Measurements from ENCODE around the gene SPART. TPM values are rescaled to one million over a fixed set of nuclear protein-coding genes. Genes with fewer than 3 reads are reported as not detected.

The SPART gene
- total RNA-seq, 1 experiment from 2014 or later = 0.12 TPM

DNA sequence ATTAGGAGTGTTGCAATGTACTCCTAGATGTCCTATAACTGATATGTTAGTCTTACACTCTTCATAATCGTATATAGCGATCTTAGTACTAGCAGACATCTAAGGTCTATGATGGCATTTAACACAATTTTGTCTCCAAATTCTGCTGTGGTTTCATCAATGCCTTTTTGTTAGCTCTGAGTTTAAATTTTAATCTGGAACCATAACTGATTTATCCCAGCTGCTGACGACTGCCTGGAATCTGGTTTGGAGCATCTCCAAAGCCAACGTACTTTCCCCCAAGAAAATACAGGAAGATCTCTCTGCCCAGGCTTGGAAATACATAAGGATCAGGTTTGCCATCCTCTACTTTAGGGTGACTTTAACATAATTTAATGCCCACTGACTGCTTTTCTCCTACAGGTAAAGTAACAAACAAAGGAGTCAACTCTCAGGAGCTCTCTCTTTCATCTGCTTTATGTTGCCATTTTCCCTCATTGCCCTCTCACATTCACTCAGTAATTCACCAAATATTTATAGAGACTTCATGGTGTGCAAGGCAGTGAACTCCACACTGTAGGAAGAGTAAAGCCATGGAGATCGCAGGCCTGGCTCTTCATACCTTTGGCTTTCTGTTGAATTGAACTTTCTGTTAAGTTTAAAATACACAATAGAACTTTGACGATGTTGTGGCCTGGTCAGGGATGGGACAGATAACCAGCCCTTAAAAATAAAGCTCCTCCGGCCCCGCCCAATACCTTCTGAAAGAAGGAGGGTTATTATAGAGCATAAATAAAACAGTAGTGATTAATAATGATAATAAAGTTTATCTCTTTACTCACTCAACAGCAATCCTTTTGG, 23.3 kb upstream of the SPART start:
- Histone ChIP-seq H3K4me3 (replicated peaks in 1 of 2; ENCODE audit: low read depth in 1 of 2, low read length in 2 of 2) (no peak overlapping the region), H3K9me2 (ENCODE audit: insufficient read depth) (no peaks in the 10 kb centered on the region), H2AFZ (ENCODE audit: low read depth, low read length, poor library complexity, severe bottlenecking) (no peak overlapping the region), H3K79me2 (ENCODE audit: insufficient read depth, low read length) (no peaks in the 10 kb centered on the region), H4K20me1 (ENCODE audit: insufficient read depth) (no peaks in the 10 kb centered on the region), H3K9me3 (ENCODE audit: control insufficient read depth in 1 of 2, insufficient read depth in 1 of 2, low read depth in 1 of 2, low read length in 2 of 2) (peaks cover 0 to 14% of the 10 kb centered on the region in 2 experiments; a peak in 2 of 4 replicates), H3K4me2 (ENCODE audit: low read length) (no peak overlapping the region), H3K36me3 (ENCODE audit: control insufficient read depth in 1 of 2, insufficient read depth in 2 of 2, low read length in 2 of 2) (no peaks in the 10 kb centered on the region), H3K9ac (ENCODE audit: low read length) (no peak overlapping the region), H3K27ac (ENCODE audit: low read depth, low read length) (no peak overlapping the region), H3K27me3 (ENCODE audit: insufficient read depth, low read length) (no peaks in the 10 kb centered on the region), H3K4me1 (ENCODE audit: control insufficient read depth in 1 of 2, insufficient read depth in 2 of 2, low read length in 2 of 2) (no peaks in the 10 kb centered on the region)
- DNase-seq (ENCODE audit: low read depth, low spot score) (no peak), ATAC-seq (no peak)
- RAD21 ChIA-PET (ENCODE audit: low non-redundant PET in 1 of 2, low total read pairs in 2 of 2, uncharacterized antibody in 2 of 2, unreplicated experiment in 2 of 2) = no interaction called here
- POLR2A ChIA-PET = no interaction called here
- intact Hi-C loops (cut with micrococcal nuclease) = no loop called here
- no TSS peak for BruUV-seq (replicated peaks)
- CTCF ChIA-PET = no interaction called here
- TF ChIP-seq RAD21 (IDR thresholded peaks at IDR 0.05; ENCODE audit: low read depth) = no peak
- TF ChIP-seq, protein P1, sequence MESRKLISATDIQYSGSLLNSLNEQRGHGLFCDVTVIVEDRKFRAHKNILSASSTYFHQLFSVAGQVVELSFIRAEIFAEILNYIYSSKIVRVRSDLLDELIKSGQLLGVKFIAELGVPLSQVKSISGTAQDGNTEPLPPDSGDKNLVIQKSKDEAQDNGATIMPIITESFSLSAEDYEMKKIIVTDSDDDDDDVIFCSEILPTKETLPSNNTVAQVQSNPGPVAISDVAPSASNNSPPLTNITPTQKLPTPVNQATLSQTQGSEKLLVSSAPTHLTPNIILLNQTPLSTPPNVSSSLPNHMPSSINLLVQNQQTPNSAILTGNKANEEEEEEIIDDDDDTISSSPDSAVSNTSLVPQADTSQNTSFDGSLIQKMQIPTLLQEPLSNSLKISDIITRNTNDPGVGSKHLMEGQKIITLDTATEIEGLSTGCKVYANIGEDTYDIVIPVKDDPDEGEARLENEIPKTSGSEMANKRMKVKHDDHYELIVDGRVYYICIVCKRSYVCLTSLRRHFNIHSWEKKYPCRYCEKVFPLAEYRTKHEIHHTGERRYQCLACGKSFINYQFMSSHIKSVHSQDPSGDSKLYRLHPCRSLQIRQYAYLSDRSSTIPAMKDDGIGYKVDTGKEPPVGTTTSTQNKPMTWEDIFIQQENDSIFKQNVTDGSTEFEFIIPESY (IDR thresholded peaks at IDR 0.05; ENCODE audit: extremely low read depth, insufficient replicate concordance, low read length) = no peak
- no peak for TF ChIP-seq POLR2AphosphoS5 (IDR thresholded peaks at IDR 0.05; ENCODE audit: low read depth, low read length)
- TF ChIP-seq CBX3 (IDR thresholded peaks at IDR 0.05; ENCODE audit: low read depth) = no peak
- TF ChIP-seq REST (IDR thresholded peaks at IDR 0.05; ENCODE audit: low read depth) = no peak
- TF ChIP-seq SRF (IDR thresholded peaks at IDR 0.05; ENCODE audit: low read depth) = no peak
- TF ChIP-seq SP1 (IDR thresholded peaks at IDR 0.05; ENCODE audit: low read depth) = no peak
- TF ChIP-seq FOSL1 (IDR thresholded peaks at IDR 0.05; ENCODE audit: low read depth) = no peak
- TF ChIP-seq CEBPB (IDR thresholded peaks at IDR 0.05; ENCODE audit: low read depth) = no peak
- no peak for TF ChIP-seq EZH2 (IDR thresholded peaks at IDR 0.05)
- TF ChIP-seq, protein P2, sequence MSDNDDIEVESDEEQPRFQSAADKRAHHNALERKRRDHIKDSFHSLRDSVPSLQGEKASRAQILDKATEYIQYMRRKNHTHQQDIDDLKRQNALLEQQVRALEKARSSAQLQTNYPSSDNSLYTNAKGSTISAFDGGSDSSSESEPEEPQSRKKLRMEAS (IDR thresholded peaks at IDR 0.05) = no peak
- TF ChIP-seq, protein P3, sequence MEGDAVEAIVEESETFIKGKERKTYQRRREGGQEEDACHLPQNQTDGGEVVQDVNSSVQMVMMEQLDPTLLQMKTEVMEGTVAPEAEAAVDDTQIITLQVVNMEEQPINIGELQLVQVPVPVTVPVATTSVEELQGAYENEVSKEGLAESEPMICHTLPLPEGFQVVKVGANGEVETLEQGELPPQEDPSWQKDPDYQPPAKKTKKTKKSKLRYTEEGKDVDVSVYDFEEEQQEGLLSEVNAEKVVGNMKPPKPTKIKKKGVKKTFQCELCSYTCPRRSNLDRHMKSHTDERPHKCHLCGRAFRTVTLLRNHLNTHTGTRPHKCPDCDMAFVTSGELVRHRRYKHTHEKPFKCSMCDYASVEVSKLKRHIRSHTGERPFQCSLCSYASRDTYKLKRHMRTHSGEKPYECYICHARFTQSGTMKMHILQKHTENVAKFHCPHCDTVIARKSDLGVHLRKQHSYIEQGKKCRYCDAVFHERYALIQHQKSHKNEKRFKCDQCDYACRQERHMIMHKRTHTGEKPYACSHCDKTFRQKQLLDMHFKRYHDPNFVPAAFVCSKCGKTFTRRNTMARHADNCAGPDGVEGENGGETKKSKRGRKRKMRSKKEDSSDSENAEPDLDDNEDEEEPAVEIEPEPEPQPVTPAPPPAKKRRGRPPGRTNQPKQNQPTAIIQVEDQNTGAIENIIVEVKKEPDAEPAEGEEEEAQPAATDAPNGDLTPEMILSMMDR (IDR thresholded peaks at IDR 0.05 in 2 of 3, conservative IDR thresholded peaks at IDR 0.05 in 1 of 3; ENCODE audit: borderline replicate concordance in 1 of 3, insufficient read depth in 1 of 3, low read depth in 2 of 3, low read length in 2 of 3) = no peak
